WTC11 (cell line): Measurements from ENCODE around the gene IRX5. TPM values are rescaled to one million over a fixed set of nuclear protein-coding genes. Genes with fewer than 3 reads are reported as not detected.
A peak's percentile ranks its signal among the peaks of the same experiment; 100 is the strongest.

Experiments
- ATAC-seq: fragments of 200-7000 bp; cut with Tn5 transposase; 2 replicates; pipeline ENCODE4 v1.10.0; 2021; ENCODE audit warnings: mild to moderate bottlenecking, moderate library complexity
- CTCF ChIA-PET: fragments of 300-600 bp; sonication (Branson Sonifier 250); formaldehyde crosslinking; loops from one replicate; lab custom pipeline; 2021; ENCODE audit warnings: antibody characterized with exemption; lab: Charles Lee
- POLR2A ChIA-PET: fragments of 350-600 bp; sonication (Branson Sonifier 250); formaldehyde crosslinking; loops from one replicate; lab custom pipeline; 2021; ENCODE audit warnings: antibody characterized with exemption; lab: Charles Lee
- DNase-seq: peaks from one replicate; pipeline ENCODE4 v3.0.0; 2021; ENCODE audit warnings: low spot score
- H3K27ac Mint-ChIP-seq: 2 replicates; pipeline ENCODE4 v1.8.0; 2021; ENCODE audit warnings: mixed read lengths
- H3K27me3 Mint-ChIP-seq: 2 replicates; pipeline ENCODE4 v1.8.0; 2021; ENCODE audit warnings: low read depth, mild to moderate bottlenecking, moderate library complexity, mixed read lengths
- H3K36me3 Mint-ChIP-seq: 2 replicates; pipeline ENCODE4 v1.8.0; 2021; ENCODE audit warnings: mixed read lengths
- H3K4me1 Mint-ChIP-seq: 2 replicates; pipeline ENCODE4 v1.8.0; 2022; ENCODE audit warnings: mixed read lengths
- H3K4me3 Mint-ChIP-seq: 2 replicates; pipeline ENCODE4 v1.8.0; 2021; ENCODE audit warnings: mild to moderate bottlenecking, moderate library complexity, mixed read lengths
- H3K9me3 Mint-ChIP-seq: 2 replicates; pipeline ENCODE4 v1.8.0; 2021; ENCODE audit warnings: mixed read lengths
- EMX1 ChIP-seq: fragments of 250-450 bp; sonication (Bioruptor Pico); IDR thresholded peaks from 2 replicates; pipeline ENCODE4 v1.8.0; 2021; ENCODE audit warnings: mild to moderate bottlenecking
- JUN ChIP-seq: sonication (generic); formaldehyde crosslinking; IDR thresholded peaks from 2 replicates; pipeline ENCODE4 v1.8.0; 2023; ENCODE audit warnings: mild to moderate bottlenecking, missing genetic modification reagents
- NR1H2 ChIP-seq: sonication (generic); formaldehyde crosslinking; IDR thresholded peaks from 2 replicates; pipeline ENCODE4 v1.9.0; 2021; ENCODE audit warnings: mild to moderate bottlenecking, moderate library complexity, missing genetic modification reagents
- NR2C2 ChIP-seq: sonication (generic); formaldehyde crosslinking; IDR thresholded peaks from 2 replicates; pipeline ENCODE4 v1.8.0; 2022; ENCODE audit warnings: mild to moderate bottlenecking, missing genetic modification reagents
- PRDM15 ChIP-seq: sonication (generic); formaldehyde crosslinking; IDR thresholded peaks from 2 replicates; pipeline ENCODE4 v1.8.0; 2022; ENCODE audit warnings: missing genetic modification reagents
- RORB ChIP-seq: fragments of 250-450 bp; sonication (Bioruptor Pico); IDR thresholded peaks from 2 replicates; pipeline ENCODE4 v1.9.0; 2021; ENCODE audit warnings: mild to moderate bottlenecking
- STAT6 ChIP-seq: sonication (generic); formaldehyde crosslinking; conservative IDR thresholded peaks from 2 replicates; pipeline ENCODE4 v1.8.1; 2023; ENCODE audit warnings: mild to moderate bottlenecking, low read depth, missing genetic modification reagents, moderate library complexity
- ZBTB43 ChIP-seq: sonication (generic); formaldehyde crosslinking; IDR thresholded peaks from 2 replicates; pipeline ENCODE4 v1.8.1; 2023; ENCODE audit warnings: mild to moderate bottlenecking, missing genetic modification reagents
- ZNF281 ChIP-seq: sonication (generic); formaldehyde crosslinking; IDR thresholded peaks from 2 replicates; pipeline ENCODE4 v1.8.0; 2023; ENCODE audit warnings: mild to moderate bottlenecking, missing genetic modification reagents
- ZNF671 ChIP-seq: fragments of 250-450 bp; sonication (Bioruptor Pico); IDR thresholded peaks from 2 replicates; pipeline ENCODE4 v1.8.0; 2021; ENCODE audit warnings: mild to moderate bottlenecking
- total RNA-seq: library from RNA; stranded (reverse); gene quantifications from 3 replicates; pipeline ENCODE4 v1.2.3, GENCODE V29; 2021
- TF ChIP-seq, protein P1 (sequence below): sonication (generic); formaldehyde crosslinking; IDR thresholded peaks from 2 replicates; pipeline ENCODE4 v1.8.1; 2023; ENCODE audit warnings: mild to moderate bottlenecking, moderate library complexity, missing genetic modification reagents
- TF ChIP-seq, protein P2 (sequence below): sonication (generic); formaldehyde crosslinking; IDR thresholded peaks from 2 replicates; pipeline ENCODE4 v1.8.1; 2023; ENCODE audit warnings: mild to moderate bottlenecking, missing genetic modification reagents, borderline replicate concordance
- TF ChIP-seq, protein P3 (sequence below): sonication (generic); formaldehyde crosslinking; IDR thresholded peaks from 2 replicates; pipeline ENCODE4 v1.8.0; 2023; ENCODE audit warnings: missing genetic modification reagents
- TF ChIP-seq, protein P4 (sequence below): fragments of 250-450 bp; sonication (Bioruptor Pico); IDR thresholded peaks from 2 replicates; pipeline ENCODE4 v1.9.0; 2021; ENCODE audit warnings: mild to moderate bottlenecking

The IRX5 gene
- total RNA-seq, 1 experiment from 2014 or later = 0.35 TPM

DNA sequence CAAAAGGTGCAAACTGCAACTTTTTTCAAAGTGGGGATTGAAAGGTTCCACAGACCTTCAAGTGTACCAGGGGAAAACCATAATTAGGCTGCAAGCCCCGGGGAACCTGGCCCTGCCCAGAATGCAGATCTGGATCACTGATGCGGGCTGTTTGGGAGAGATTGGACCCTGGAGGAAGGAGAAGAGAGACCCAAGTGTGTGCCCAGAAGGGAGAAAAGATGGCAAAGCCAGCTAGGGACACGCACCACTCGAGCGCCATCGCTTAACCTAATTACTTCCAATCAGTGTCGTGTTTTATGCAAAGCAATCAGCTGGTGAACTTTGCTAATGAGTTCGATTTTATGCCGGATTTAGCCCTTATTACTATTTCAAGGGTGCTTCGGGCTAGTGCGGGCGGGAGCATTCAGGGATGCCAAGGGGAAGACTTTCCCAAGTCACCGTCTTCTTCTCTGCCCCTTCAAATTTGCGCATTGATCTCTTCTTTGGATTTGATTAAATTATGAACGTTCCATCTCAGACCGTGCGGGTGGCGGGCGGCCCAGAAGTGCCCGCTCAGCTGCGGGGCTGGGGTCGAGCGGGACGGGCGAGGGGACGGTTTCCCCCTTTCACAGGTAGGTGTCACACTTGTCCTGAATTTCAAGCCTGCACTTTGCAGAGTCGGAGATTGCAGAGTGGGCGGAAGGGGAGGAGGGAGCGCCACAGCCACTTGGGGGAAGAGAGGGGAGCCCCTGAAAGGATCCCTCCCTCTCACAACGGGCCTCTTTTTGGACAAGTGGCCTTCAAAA is 4.0 kb downstream of the IRX5 start:
- Mint-ChIP-seq H3K27ac (no peak overlapping the region), H3K4me3 (peak overlapping the region; percentile 74), H3K36me3 (peaks cover 2% of the 10 kb centered on the region; the same call in 1 of the 2 replicates), H3K27me3 (peaks cover 95% of the 10 kb centered on the region), H3K9me3 (no peaks in the 10 kb centered on the region), H3K4me1 (peaks cover 55% of the 10 kb centered on the region)
- POLR2A ChIA-PET = no interaction called here
- CTCF ChIA-PET = interaction anchor here (0.7 to 2.9 kb wide), 6 partner anchors 13 to 649 kb away, joined by 3 to 12 read pairs (median 4); partner anchors contain the start of gene IRX3
- peak; percentile 76 for DNase-seq
- ATAC-seq = peak; percentile 11
- TF ChIP-seq RORB (CRISPR knock-in tag) (no peak), PRDM15 (CRISPR knock-in tag) (no peak), NR1H2 (CRISPR knock-in tag) (no peak), ZNF281 (CRISPR knock-in tag) (no peak), ZNF671 (CRISPR knock-in tag) (no peak), STAT6 (no peak), EMX1 (CRISPR knock-in tag) (no peak), JUN (CRISPR knock-in tag) (no peak), ZBTB43 (CRISPR knock-in tag) (no peak), NR2C2 (CRISPR knock-in tag) (no peak)
- TF ChIP-seq, protein P1, sequence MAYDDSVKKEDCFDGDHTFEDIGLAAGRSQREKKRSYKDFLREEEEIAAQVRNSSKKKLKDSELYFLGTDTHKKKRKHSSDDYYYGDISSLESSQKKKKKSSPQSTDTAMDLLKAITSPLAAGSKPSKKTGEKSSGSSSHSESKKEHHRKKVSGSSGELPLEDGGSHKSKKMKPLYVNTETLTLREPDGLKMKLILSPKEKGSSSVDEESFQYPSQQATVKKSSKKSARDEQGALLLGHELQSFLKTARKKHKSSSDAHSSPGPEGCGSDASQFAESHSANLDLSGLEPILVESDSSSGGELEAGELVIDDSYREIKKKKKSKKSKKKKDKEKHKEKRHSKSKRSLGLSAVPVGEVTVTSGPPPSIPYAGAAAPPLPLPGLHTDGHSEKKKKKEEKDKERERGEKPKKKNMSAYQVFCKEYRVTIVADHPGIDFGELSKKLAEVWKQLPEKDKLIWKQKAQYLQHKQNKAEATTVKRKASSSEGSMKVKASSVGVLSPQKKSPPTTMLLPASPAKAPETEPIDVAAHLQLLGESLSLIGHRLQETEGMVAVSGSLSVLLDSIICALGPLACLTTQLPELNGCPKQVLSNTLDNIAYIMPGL (CRISPR knock-in tag) = no peak
- TF ChIP-seq, protein P2, sequence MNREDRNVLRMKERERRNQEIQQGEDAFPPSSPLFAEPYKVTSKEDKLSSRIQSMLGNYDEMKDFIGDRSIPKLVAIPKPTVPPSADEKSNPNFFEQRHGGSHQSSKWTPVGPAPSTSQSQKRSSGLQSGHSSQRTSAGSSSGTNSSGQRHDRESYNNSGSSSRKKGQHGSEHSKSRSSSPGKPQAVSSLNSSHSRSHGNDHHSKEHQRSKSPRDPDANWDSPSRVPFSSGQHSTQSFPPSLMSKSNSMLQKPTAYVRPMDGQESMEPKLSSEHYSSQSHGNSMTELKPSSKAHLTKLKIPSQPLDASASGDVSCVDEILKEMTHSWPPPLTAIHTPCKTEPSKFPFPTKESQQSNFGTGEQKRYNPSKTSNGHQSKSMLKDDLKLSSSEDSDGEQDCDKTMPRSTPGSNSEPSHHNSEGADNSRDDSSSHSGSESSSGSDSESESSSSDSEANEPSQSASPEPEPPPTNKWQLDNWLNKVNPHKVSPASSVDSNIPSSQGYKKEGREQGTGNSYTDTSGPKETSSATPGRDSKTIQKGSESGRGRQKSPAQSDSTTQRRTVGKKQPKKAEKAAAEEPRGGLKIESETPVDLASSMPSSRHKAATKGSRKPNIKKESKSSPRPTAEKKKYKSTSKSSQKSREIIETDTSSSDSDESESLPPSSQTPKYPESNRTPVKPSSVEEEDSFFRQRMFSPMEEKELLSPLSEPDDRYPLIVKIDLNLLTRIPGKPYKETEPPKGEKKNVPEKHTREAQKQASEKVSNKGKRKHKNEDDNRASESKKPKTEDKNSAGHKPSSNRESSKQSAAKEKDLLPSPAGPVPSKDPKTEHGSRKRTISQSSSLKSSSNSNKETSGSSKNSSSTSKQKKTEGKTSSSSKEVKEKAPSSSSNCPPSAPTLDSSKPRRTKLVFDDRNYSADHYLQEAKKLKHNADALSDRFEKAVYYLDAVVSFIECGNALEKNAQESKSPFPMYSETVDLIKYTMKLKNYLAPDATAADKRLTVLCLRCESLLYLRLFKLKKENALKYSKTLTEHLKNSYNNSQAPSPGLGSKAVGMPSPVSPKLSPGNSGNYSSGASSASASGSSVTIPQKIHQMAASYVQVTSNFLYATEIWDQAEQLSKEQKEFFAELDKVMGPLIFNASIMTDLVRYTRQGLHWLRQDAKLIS (CRISPR knock-in tag) = no peak
- TF ChIP-seq, protein P3, sequence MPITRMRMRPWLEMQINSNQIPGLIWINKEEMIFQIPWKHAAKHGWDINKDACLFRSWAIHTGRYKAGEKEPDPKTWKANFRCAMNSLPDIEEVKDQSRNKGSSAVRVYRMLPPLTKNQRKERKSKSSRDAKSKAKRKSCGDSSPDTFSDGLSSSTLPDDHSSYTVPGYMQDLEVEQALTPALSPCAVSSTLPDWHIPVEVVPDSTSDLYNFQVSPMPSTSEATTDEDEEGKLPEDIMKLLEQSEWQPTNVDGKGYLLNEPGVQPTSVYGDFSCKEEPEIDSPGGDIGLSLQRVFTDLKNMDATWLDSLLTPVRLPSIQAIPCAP (CRISPR knock-in tag) = no peak
- TF ChIP-seq, protein P4, sequence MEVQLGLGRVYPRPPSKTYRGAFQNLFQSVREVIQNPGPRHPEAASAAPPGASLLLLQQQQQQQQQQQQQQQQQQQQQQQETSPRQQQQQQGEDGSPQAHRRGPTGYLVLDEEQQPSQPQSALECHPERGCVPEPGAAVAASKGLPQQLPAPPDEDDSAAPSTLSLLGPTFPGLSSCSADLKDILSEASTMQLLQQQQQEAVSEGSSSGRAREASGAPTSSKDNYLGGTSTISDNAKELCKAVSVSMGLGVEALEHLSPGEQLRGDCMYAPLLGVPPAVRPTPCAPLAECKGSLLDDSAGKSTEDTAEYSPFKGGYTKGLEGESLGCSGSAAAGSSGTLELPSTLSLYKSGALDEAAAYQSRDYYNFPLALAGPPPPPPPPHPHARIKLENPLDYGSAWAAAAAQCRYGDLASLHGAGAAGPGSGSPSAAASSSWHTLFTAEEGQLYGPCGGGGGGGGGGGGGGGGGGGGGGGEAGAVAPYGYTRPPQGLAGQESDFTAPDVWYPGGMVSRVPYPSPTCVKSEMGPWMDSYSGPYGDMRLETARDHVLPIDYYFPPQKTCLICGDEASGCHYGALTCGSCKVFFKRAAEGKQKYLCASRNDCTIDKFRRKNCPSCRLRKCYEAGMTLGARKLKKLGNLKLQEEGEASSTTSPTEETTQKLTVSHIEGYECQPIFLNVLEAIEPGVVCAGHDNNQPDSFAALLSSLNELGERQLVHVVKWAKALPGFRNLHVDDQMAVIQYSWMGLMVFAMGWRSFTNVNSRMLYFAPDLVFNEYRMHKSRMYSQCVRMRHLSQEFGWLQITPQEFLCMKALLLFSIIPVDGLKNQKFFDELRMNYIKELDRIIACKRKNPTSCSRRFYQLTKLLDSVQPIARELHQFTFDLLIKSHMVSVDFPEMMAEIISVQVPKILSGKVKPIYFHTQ = no peak
